ENCODE measurements around the gene CCNC. TPM values are rescaled to one million over a fixed set of nuclear protein-coding genes. Genes with fewer than 3 reads are reported as not detected.
A peak's percentile ranks its signal among the peaks of the same experiment; 100 is the strongest.

The CCNC gene
- polyA plus RNA-seq, 4 donors: 40.4 to 64.2 (median 50.1) TPM

DNA sequence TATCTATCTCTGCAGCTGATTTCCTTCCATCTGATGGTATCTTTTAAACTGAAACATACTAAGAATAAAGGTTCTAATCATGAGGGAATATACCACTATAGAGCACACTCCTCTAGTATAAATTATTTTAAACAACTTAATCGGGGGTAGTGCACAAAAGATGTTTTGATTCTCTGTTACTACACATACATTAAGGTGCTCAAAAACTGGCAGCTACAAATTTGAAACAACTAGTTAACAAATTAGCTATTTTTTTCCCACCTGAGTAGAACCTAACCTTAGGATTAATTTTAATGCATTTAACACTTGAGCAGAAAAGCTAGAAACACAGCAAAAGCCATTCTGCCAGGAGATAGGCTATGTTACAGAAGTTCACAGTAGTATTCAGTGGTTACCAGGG lies 23.0 kb downstream of the CCNC start:
- WGBS, 3 donors: 73 to 91% (median 77%) methylated on average over 1 of the region's 1 CpG
- H3K27ac ChIP-seq (ENCODE audit: low read depth in 1 of 3, low read length in 2 of 3): no peak overlapping the region
- H3K4me3 ChIP-seq (ENCODE audit: low read depth in 1 of 3, low read length in 3 of 3): no peak overlapping the region
- no peaks in the 10 kb centered on the region for H3K9me3 ChIP-seq (ENCODE audit: control insufficient read depth in 2 of 2, insufficient read depth in 1 of 2, low read depth in 1 of 2, low read length in 1 of 2)
- no peaks in the 10 kb centered on the region for H3K4me1 ChIP-seq (ENCODE audit: control insufficient read depth in 3 of 3, insufficient read depth in 2 of 3, low read depth in 1 of 3, low read length in 2 of 3)
- FAIRE-seq: no peak
- H3K27me3 ChIP-seq (ENCODE audit: control insufficient read depth in 3 of 3, insufficient read depth in 3 of 3, low read length in 3 of 3): no peaks in the 10 kb centered on the region
- peaks cover 0 to 14% (median 3%) of the 10 kb centered on the region in 3 donors for H3K36me3 ChIP-seq (ENCODE audit: control insufficient read depth in 3 of 3, insufficient read depth in 2 of 3, low read depth in 1 of 3, low read length in 3 of 3)
- DNase-seq: no peak

DNA sequence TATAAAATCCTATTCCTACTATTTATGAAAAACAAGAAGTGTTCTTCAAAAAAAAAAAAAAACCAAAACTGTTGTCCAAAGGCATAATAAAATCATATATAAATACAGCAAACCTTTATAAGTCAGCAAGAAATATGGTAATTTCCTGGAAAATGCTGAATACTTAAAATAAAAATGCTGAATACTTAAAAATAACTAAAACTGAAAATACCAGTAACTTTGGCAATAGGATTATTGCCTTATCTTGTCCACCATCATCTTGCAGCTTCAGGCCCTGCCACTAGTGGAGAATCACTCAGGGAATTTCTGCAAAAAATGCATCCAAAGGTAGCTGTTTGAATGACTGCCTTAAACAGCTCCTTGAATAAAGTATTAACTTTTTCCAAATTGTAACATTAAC lies 24.5 kb downstream of the CCNC start:
- DNase-seq (no peak), FAIRE-seq (no peak)
- no peak overlapping the region for H3K4me3 ChIP-seq (ENCODE audit: low read depth in 1 of 3, low read length in 3 of 3)
- no peaks in the 10 kb centered on the region for H3K4me1 ChIP-seq (ENCODE audit: control insufficient read depth in 3 of 3, insufficient read depth in 2 of 3, low read depth in 1 of 3, low read length in 2 of 3)
- H3K27me3 ChIP-seq (ENCODE audit: control insufficient read depth in 3 of 3, insufficient read depth in 3 of 3, low read length in 3 of 3): no peaks in the 10 kb centered on the region
- H3K9me3 ChIP-seq (ENCODE audit: control insufficient read depth in 2 of 2, insufficient read depth in 1 of 2, low read depth in 1 of 2, low read length in 1 of 2): no peaks in the 10 kb centered on the region
- no peak overlapping the region for H3K27ac ChIP-seq (ENCODE audit: low read depth in 1 of 3, low read length in 2 of 3)
- peaks cover 0 to 20% (median 3%) of the 10 kb centered on the region in 3 donors for H3K36me3 ChIP-seq (ENCODE audit: control insufficient read depth in 3 of 3, insufficient read depth in 2 of 3, low read depth in 1 of 3, low read length in 3 of 3)

DNA sequence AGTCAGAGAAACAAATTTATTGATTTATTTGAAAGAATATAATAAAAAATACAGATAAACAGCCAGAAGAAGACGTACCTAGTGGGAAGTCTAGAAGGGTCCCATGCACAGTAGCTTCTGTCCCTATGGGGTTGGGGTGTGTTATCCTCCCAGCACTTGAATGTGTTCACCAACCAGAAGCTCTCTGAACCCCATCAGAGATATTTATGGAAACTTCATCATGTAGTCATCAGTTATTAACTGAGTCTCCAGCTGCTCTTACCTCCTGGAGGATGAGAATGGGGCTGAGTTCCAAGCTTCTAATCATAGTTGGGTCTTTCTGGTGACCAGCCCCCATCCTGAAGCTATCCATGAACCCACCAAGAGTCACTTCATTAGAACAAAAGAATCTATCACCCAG lies 37.8 kb downstream of the CCNC start:
- FAIRE-seq: no peak
- Histone ChIP-seq H3K4me1 (ENCODE audit: control insufficient read depth in 3 of 3, insufficient read depth in 2 of 3, low read depth in 1 of 3, low read length in 2 of 3) (no peaks in the 10 kb centered on the region), H3K36me3 (ENCODE audit: control insufficient read depth in 3 of 3, insufficient read depth in 2 of 3, low read depth in 1 of 3, low read length in 3 of 3) (peaks cover 0 to 23% (median 2%) of the 10 kb centered on the region in 3 donors), H3K27ac (ENCODE audit: low read depth in 1 of 3, low read length in 2 of 3) (no peak overlapping the region), H3K27me3 (ENCODE audit: control insufficient read depth in 3 of 3, insufficient read depth in 3 of 3, low read length in 3 of 3) (no peaks in the 10 kb centered on the region), H3K9me3 (ENCODE audit: control insufficient read depth in 2 of 2, insufficient read depth in 1 of 2, low read depth in 1 of 2, low read length in 1 of 2) (no peaks in the 10 kb centered on the region), H3K4me3 (ENCODE audit: low read depth in 1 of 3, low read length in 3 of 3) (no peak overlapping the region)
- 86 to 94% (median 90%) methylated on average over 1 of the region's 1 CpG for WGBS, 3 donors
- DNase-seq: no peak

DNA sequence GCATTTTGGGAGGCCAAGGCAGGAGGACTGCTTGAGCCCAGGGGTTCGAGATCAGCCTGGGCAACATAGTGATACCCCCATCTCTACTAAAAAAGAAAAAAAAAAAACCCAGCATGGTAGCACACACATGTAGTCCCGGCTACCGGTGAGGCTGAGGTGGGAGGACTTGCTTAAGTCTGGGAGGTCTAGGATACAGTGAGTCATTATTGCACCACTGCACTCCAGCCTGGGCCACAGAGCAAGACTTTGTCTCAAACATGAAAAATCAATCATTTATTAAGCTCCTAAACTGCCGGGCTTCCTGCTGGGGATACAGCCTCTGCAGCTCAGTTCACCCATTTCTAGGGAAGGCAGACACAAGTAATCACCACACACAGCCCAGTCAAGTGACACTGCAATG lies 45.9 kb downstream of the CCNC start:
- FAIRE-seq (no peak), DNase-seq (no peak)
- no peak overlapping the region for H3K4me3 ChIP-seq (ENCODE audit: low read depth in 1 of 3, low read length in 3 of 3)
- no peak overlapping the region for H3K27ac ChIP-seq (ENCODE audit: low read depth in 1 of 3, low read length in 2 of 3)
- 78 to 86% (median 81%) methylated on average over 4 of the region's 4 CpGs for WGBS, 3 donors
- H3K9me3 ChIP-seq (ENCODE audit: control insufficient read depth in 2 of 2, insufficient read depth in 1 of 2, low read depth in 1 of 2, low read length in 1 of 2): no peaks in the 10 kb centered on the region
- H3K4me1 ChIP-seq (ENCODE audit: control insufficient read depth in 3 of 3, insufficient read depth in 2 of 3, low read depth in 1 of 3, low read length in 2 of 3): peaks cover 0 to 7% (median 0%) of the 10 kb centered on the region in 3 donors
- H3K36me3 ChIP-seq (ENCODE audit: control insufficient read depth in 3 of 3, insufficient read depth in 2 of 3, low read depth in 1 of 3, low read length in 3 of 3): peaks cover 0 to 2% (median 0%) of the 10 kb centered on the region in 3 donors
- no peaks in the 10 kb centered on the region for H3K27me3 ChIP-seq (ENCODE audit: control insufficient read depth in 3 of 3, insufficient read depth in 3 of 3, low read length in 3 of 3)

DNA sequence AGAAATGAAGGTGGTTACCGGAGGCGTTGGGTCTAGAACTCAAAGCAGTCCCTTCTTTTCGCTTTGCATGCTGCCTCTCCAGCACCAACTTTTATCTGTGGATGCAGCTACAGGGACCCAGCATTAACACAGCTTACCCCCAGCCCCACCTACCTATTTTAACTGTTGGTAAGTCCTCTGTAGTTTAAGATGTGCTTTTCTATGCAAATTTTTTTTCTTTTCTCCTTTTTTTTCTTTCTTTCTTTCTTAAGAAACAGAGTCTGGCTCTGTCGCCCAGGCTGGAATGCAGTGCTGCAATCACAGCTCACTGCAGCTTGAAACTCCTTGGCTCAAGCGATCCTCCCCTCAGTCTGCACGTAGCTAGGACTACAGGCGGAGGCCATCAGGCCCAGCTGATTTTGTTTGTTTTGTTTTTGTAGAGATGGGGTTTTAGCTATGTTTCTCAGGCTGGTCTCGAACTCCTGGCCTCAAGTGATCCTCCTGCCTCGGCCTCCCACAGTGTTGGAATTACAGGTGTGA lies 46.8 kb downstream of the CCNC start:
- peak overlapping the region; percentile 92 to 95 (median 95) for H3K27ac ChIP-seq (ENCODE audit: low read depth in 1 of 3, low read length in 2 of 3)
- peaks cover 0 to 2% (median 0%) of the 10 kb centered on the region in 3 donors for H3K36me3 ChIP-seq (ENCODE audit: control insufficient read depth in 3 of 3, insufficient read depth in 2 of 3, low read depth in 1 of 3, low read length in 3 of 3)
- H3K4me1 ChIP-seq (ENCODE audit: control insufficient read depth in 3 of 3, insufficient read depth in 2 of 3, low read depth in 1 of 3, low read length in 2 of 3): peaks cover 0 to 7% (median 0%) of the 10 kb centered on the region in 3 donors
- 34 to 41% (median 36%) methylated on average over 9 of the region's 9 CpGs for WGBS, 3 donors
- FAIRE-seq (no peak), DNase-seq (no peak)
- peak overlapping the region; percentile 68 to 89 (median 73) for H3K4me3 ChIP-seq (ENCODE audit: low read depth in 1 of 3, low read length in 3 of 3)
- H3K9me3 ChIP-seq (ENCODE audit: control insufficient read depth in 2 of 2, insufficient read depth in 1 of 2, low read depth in 1 of 2, low read length in 1 of 2): no peaks in the 10 kb centered on the region
- no peaks in the 10 kb centered on the region for H3K27me3 ChIP-seq (ENCODE audit: control insufficient read depth in 3 of 3, insufficient read depth in 3 of 3, low read length in 3 of 3)

DNA sequence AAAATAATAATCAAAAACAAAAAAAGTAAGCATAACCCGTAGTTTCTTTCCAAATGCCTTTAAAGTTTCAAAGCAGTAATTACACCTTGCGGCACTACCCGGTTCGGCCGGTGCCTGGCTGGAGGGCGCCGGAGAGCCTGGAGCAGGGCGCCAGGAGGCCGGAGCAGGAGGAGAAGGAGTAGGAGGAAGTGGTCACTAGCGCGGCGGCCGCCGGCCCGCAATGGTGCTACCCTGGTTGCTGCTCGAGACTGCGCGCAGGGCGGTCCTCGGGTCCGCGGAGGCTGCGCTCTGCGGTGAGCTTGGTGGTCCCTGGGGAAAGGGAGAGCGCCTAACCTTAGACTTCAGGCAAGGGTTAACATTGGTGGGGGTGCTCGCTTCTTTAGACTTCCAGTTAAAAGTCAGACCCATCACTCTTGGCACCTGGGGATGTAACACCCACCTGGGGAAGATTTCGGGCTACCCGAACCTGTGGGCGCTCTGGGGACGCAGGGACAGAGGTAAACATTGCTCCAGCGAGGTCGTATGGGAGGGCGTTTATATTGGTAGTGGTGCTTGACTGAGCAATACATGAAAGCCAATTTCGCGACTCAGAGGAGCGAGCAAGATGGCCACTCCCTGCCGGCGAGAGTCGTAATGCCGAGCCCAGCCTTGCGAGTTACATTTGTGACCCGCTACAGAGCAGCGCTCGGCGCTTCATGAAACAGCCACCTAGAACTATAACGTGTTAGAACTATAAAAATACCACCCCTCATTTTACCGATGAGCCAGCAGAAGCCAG lies 47.4 kb downstream of the CCNC start:
- WGBS, 3 donors: 0% methylated on average over 41 to 47 of the region's 47 CpGs
- peaks cover 0 to 7% (median 0%) of the 10 kb centered on the region in 3 donors for H3K4me1 ChIP-seq (ENCODE audit: control insufficient read depth in 3 of 3, insufficient read depth in 2 of 3, low read depth in 1 of 3, low read length in 2 of 3)
- DNase-seq (peak; percentile 82 to 92), FAIRE-seq (no peak)
- no peaks in the 10 kb centered on the region for H3K9me3 ChIP-seq (ENCODE audit: control insufficient read depth in 2 of 2, insufficient read depth in 1 of 2, low read depth in 1 of 2, low read length in 1 of 2)
- no peaks in the 10 kb centered on the region for H3K27me3 ChIP-seq (ENCODE audit: control insufficient read depth in 3 of 3, insufficient read depth in 3 of 3, low read length in 3 of 3)
- H3K4me3 ChIP-seq (ENCODE audit: low read depth in 1 of 3, low read length in 3 of 3): peak overlapping the region; percentile 68 to 89 (median 73)
- H3K36me3 ChIP-seq (ENCODE audit: control insufficient read depth in 3 of 3, insufficient read depth in 2 of 3, low read depth in 1 of 3, low read length in 3 of 3): peaks cover 0 to 2% (median 0%) of the 10 kb centered on the region in 3 donors
- peak overlapping the region; percentile 92 to 95 (median 95) for H3K27ac ChIP-seq (ENCODE audit: low read depth in 1 of 3, low read length in 2 of 3)

- Histone ChIP-seq H3K9me3 (ENCODE audit: control insufficient read depth in 2 of 2, insufficient read depth in 1 of 2, low read depth in 1 of 2, low read length in 1 of 2) (no peaks in the 10 kb centered on the region), H3K27me3 (ENCODE audit: control insufficient read depth in 3 of 3, insufficient read depth in 3 of 3, low read length in 3 of 3) (no peaks in the 10 kb centered on the region), H3K36me3 (ENCODE audit: control insufficient read depth in 3 of 3, insufficient read depth in 2 of 3, low read depth in 1 of 3, low read length in 3 of 3) (peaks cover 0 to 2% (median 0%) of the 10 kb centered on the region in 3 donors), H3K27ac (ENCODE audit: low read depth in 1 of 3, low read length in 2 of 3) (no peak overlapping the region), H3K4me1 (ENCODE audit: control insufficient read depth in 3 of 3, insufficient read depth in 2 of 3, low read depth in 1 of 3, low read length in 2 of 3) (peaks cover 0 to 7% (median 0%) of the 10 kb centered on the region in 3 donors), H3K4me3 (ENCODE audit: low read depth in 1 of 3, low read length in 3 of 3) (no peak overlapping the region)
- DNase-seq (no peak), FAIRE-seq (no peak)
- 88 to 94% (median 91%) methylated on average over 1 of the region's 1 CpG for WGBS, 3 donors
Measured at GRCh38 chr6:99519446-99519845, 49.0 kb downstream of the CCNC start.

- peaks cover 0 to 5% (median 4%) of the 10 kb centered on the region in 3 donors for H3K4me1 ChIP-seq (ENCODE audit: control insufficient read depth in 3 of 3, insufficient read depth in 2 of 3, low read depth in 1 of 3, low read length in 2 of 3)
- H3K27me3 ChIP-seq (ENCODE audit: control insufficient read depth in 3 of 3, insufficient read depth in 3 of 3, low read length in 3 of 3): no peaks in the 10 kb centered on the region
- peak overlapping the region in 1 of 3 donors; percentile 90 for H3K4me3 ChIP-seq (ENCODE audit: low read depth in 1 of 3, low read length in 3 of 3)
- DNase-seq: peak in 1 of 2 donors; percentile 5
- WGBS, 3 donors: 46 to 58% (median 57%) methylated on average over 8 of the region's 8 CpGs
- no peak overlapping the region for H3K27ac ChIP-seq (ENCODE audit: low read depth in 1 of 3, low read length in 2 of 3)
- no peak for FAIRE-seq
- H3K9me3 ChIP-seq (ENCODE audit: control insufficient read depth in 2 of 2, insufficient read depth in 1 of 2, low read depth in 1 of 2, low read length in 1 of 2): no peaks in the 10 kb centered on the region
- peaks cover 0 to 2% (median 1%) of the 10 kb centered on the region in 3 donors for H3K36me3 ChIP-seq (ENCODE audit: control insufficient read depth in 3 of 3, insufficient read depth in 2 of 3, low read depth in 1 of 3, low read length in 3 of 3)
Measured at GRCh38 chr6:99514089-99514488, 54.4 kb downstream of the CCNC start.
